ENCODE data around the gene CLEC4G.

CLEC4G gene

DNA sequence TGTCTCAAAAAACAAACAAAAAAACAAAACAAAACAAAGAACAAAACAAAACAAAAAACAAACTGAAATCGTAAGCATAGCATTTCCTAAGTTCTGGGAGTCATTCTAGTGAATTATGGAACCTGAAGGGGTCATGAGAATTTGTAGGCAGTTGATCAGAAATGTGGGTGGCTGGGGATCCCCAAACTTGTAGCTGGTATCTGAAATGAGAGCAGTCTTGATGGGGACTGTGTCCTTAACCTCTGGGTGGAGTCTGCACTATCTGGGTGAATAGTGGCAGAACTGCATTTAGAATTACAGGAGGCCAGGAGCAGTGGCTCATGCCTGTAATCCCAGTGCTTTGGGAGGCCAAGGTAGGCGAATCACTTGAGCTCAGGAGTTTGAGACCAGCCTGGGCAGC is 6.1 kb downstream of the CLEC4G start:
- H3K4me2 ChIP-seq (ENCODE audit: low read depth, low read length, poor library complexity, severe bottlenecking): no peak overlapping the region
- no peaks in the 10 kb centered on the region for H3K79me2 ChIP-seq (ENCODE audit: insufficient read depth, low read length)
- H3K9me3 ChIP-seq (ENCODE audit: insufficient read depth, low read depth, low read length): no peaks in the 10 kb centered on the region
- H3K36me3 ChIP-seq (ENCODE audit: insufficient read depth, low read length): no peaks in the 10 kb centered on the region
- no peak overlapping the region for H3K9ac ChIP-seq (ENCODE audit: low read depth, low read length, poor library complexity, severe bottlenecking)
- TF ChIP-seq, protein P1, sequence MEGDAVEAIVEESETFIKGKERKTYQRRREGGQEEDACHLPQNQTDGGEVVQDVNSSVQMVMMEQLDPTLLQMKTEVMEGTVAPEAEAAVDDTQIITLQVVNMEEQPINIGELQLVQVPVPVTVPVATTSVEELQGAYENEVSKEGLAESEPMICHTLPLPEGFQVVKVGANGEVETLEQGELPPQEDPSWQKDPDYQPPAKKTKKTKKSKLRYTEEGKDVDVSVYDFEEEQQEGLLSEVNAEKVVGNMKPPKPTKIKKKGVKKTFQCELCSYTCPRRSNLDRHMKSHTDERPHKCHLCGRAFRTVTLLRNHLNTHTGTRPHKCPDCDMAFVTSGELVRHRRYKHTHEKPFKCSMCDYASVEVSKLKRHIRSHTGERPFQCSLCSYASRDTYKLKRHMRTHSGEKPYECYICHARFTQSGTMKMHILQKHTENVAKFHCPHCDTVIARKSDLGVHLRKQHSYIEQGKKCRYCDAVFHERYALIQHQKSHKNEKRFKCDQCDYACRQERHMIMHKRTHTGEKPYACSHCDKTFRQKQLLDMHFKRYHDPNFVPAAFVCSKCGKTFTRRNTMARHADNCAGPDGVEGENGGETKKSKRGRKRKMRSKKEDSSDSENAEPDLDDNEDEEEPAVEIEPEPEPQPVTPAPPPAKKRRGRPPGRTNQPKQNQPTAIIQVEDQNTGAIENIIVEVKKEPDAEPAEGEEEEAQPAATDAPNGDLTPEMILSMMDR (conservative IDR thresholded peaks at IDR 0.05; ENCODE audit: low read length): no peak
- no peak for TF ChIP-seq EZH2phosphoT487 (IDR thresholded peaks at IDR 0.05; ENCODE audit: borderline replicate concordance)
- H3K4me1 ChIP-seq (ENCODE audit: insufficient read depth, low read length, poor library complexity, severe bottlenecking): no peaks in the 10 kb centered on the region
- no peaks in the 10 kb centered on the region for H3F3A ChIP-seq (ENCODE audit: low read depth)
- H2AFZ ChIP-seq (ENCODE audit: low read length): no peak overlapping the region
- H3K27me3 ChIP-seq (ENCODE audit: insufficient read depth, low read length, poor library complexity, severe bottlenecking): no peaks in the 10 kb centered on the region
- H3K4me3 ChIP-seq (ENCODE audit: low read length, poor library complexity, severe bottlenecking): no peak overlapping the region
- H4K20me1 ChIP-seq (ENCODE audit: insufficient read depth, low read length, poor library complexity, severe bottlenecking): no peaks in the 10 kb centered on the region
- H3K9me2 ChIP-seq (replicated peaks; ENCODE audit: low read depth, low read length): no peaks in the 10 kb centered on the region

DNA sequence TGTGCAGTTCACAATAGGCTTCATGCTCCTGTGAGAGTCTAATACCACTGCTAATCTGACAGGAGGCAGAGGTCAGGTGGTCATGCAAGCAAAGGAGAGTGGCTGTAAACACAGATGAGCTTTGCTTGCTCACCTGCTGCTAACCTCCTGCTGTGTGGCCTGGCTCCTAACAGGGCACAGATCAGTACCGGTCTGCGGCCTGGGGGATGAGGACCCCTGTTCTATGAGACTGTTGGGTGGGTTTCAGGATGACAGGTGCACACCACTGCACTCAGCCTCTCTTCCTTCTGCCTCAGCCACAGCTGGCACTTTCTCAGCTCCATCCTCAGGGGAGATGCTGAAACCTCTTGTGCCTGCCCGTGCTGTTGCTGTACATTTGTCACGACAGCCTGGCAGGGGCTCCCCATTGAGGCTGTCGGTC is 9.7 kb downstream of the CLEC4G start:
- Histone ChIP-seq H3K4me2 (ENCODE audit: low read depth, low read length, poor library complexity, severe bottlenecking) (no peak overlapping the region), H3K27me3 (ENCODE audit: insufficient read depth, low read length, poor library complexity, severe bottlenecking) (no peaks in the 10 kb centered on the region)
- TF ChIP-seq, protein P1 (conservative IDR thresholded peaks at IDR 0.05; ENCODE audit: low read length): no peak

DNA sequence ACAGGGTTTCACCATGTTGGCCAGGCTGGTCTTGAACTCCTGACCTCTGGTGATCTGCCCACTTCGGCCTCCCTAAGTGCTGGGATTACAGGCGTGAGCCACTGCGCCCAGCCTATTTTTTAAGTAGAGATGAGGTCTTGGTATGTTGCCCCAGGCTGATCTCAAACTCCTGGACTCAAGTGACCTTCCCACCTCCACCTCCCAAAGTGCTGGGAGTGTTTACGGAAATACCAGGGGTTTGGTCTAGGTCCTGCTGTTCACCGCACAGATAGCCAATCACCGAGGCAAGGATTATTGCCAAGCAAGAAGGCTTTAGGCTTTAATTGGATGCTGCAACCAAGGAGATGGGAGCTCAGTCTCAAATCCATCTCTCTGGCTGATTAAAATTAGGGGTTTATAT is 11.6 kb downstream of the CLEC4G start:
- no peak for TF ChIP-seq EZH2phosphoT487 (IDR thresholded peaks at IDR 0.05; ENCODE audit: borderline replicate concordance)
- TF ChIP-seq, protein P1 (conservative IDR thresholded peaks at IDR 0.05; ENCODE audit: low read length): no peak
- H3K4me2 ChIP-seq (ENCODE audit: low read depth, low read length, poor library complexity, severe bottlenecking): no peak overlapping the region
- H3K9me2 ChIP-seq (replicated peaks; ENCODE audit: low read depth, low read length): no peaks in the 10 kb centered on the region
- no peak overlapping the region for H3K4me3 ChIP-seq (ENCODE audit: low read length, poor library complexity, severe bottlenecking)
- no peaks in the 10 kb centered on the region for H4K20me1 ChIP-seq (ENCODE audit: insufficient read depth, low read length, poor library complexity, severe bottlenecking)
- no peaks in the 10 kb centered on the region for H3K27me3 ChIP-seq (ENCODE audit: insufficient read depth, low read length, poor library complexity, severe bottlenecking)
- H3K36me3 ChIP-seq (ENCODE audit: insufficient read depth, low read length): no peaks in the 10 kb centered on the region
- no peaks in the 10 kb centered on the region for H3F3A ChIP-seq (ENCODE audit: low read depth)
- H3K79me2 ChIP-seq (ENCODE audit: insufficient read depth, low read length): no peaks in the 10 kb centered on the region
- no peak overlapping the region for H3K9ac ChIP-seq (ENCODE audit: low read depth, low read length, poor library complexity, severe bottlenecking)
- H2AFZ ChIP-seq (ENCODE audit: low read length): no peak overlapping the region
- H3K4me1 ChIP-seq (ENCODE audit: insufficient read depth, low read length, poor library complexity, severe bottlenecking): no peaks in the 10 kb centered on the region
- no peaks in the 10 kb centered on the region for H3K9me3 ChIP-seq (ENCODE audit: insufficient read depth, low read depth, low read length)

More for the DNA sequence above, 9.7 kb downstream of the CLEC4G start:
- Histone ChIP-seq H3K9me3 (ENCODE audit: insufficient read depth, low read depth, low read length) (no peaks in the 10 kb centered on the region), H2AFZ (ENCODE audit: low read length) (no peak overlapping the region), H3F3A (ENCODE audit: low read depth) (no peaks in the 10 kb centered on the region), H3K9ac (ENCODE audit: low read depth, low read length, poor library complexity, severe bottlenecking) (no peak overlapping the region), H3K36me3 (ENCODE audit: insufficient read depth, low read length) (no peaks in the 10 kb centered on the region), H4K20me1 (ENCODE audit: insufficient read depth, low read length, poor library complexity, severe bottlenecking) (no peaks in the 10 kb centered on the region), H3K4me3 (ENCODE audit: low read length, poor library complexity, severe bottlenecking) (no peak overlapping the region), H3K79me2 (ENCODE audit: insufficient read depth, low read length) (no peaks in the 10 kb centered on the region), H3K9me2 (replicated peaks; ENCODE audit: low read depth, low read length) (no peaks in the 10 kb centered on the region), H3K4me1 (ENCODE audit: insufficient read depth, low read length, poor library complexity, severe bottlenecking) (no peaks in the 10 kb centered on the region)
